GM12874 (cell line): Measurements from ENCODE around the gene TMEM178B.

ENCODE experiments used
- TF ChIP-seq, protein P1 (sequence below): IDR thresholded peaks from 2 replicates; pipeline ENCODE4 v1.5.1; 2011; ENCODE audit warnings: low read depth, mild to moderate bottlenecking, control low read depth, low read length, moderate library complexity; ENCODE audit not compliant: insufficient read depth

Gene TMEM178B

DNA sequence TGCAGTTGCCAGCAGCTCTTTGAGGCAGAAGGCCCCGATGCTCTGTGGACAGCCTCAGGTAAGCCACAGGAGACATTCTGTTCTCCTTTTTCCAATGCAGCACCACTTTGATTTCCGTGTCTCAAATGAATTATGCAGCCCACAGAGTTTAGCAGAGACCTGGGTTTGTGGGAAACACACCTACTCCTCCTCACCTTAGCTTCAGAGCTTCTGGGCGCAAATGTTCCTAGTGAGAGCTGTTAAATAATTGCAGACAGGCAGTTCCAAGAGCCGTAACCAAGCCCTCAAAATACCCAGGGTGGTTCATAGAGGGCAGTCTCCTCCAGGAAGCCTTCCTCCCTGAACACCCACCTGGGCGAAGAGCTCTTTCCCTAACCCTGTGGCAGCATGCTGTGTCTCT is 408.1 kb downstream of the TMEM178B start:
- TF ChIP-seq, protein P1, sequence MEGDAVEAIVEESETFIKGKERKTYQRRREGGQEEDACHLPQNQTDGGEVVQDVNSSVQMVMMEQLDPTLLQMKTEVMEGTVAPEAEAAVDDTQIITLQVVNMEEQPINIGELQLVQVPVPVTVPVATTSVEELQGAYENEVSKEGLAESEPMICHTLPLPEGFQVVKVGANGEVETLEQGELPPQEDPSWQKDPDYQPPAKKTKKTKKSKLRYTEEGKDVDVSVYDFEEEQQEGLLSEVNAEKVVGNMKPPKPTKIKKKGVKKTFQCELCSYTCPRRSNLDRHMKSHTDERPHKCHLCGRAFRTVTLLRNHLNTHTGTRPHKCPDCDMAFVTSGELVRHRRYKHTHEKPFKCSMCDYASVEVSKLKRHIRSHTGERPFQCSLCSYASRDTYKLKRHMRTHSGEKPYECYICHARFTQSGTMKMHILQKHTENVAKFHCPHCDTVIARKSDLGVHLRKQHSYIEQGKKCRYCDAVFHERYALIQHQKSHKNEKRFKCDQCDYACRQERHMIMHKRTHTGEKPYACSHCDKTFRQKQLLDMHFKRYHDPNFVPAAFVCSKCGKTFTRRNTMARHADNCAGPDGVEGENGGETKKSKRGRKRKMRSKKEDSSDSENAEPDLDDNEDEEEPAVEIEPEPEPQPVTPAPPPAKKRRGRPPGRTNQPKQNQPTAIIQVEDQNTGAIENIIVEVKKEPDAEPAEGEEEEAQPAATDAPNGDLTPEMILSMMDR = no peak

DNA sequence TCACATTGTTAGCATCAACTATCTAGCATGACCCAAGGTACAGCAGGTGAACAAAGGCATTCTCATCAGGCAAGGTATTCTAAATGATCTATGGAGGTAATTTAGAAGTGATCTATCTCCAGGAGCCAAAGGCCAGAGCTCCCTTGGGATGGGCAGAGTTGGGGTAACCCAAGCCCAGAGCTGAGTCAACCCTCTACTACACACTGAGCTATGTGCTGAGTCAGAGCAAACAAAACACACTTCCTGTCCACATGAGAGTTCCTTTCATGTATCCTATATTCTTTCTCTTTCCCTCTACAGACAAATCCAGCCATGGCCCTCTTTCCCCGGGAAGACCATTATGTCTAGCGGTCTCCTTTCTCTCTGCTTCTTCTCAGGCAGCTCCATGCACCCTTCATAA is 409.2 kb downstream of the TMEM178B start:
- TF ChIP-seq, protein P1 = no peak

DNA sequence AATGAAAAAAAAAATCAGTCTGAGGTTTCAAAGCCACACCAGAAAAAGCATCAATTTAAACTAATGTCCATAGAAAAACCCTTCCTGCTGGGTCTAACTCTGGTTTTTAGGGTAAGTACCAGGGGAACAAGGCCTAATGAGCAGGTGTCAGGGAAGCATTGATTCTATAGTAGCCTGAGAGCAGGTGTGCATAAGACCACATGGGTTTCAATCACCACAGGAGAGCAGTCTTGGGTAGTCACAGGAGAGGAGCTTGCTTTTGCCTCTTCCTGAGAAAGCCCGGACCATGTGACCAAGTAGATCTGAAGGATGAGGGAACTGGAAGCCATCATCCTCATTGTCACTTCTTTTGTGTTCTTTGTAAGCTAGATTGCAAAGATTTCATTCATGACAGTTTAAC is 411.0 kb downstream of the TMEM178B start:
- TF ChIP-seq, protein P1 = no peak

DNA sequence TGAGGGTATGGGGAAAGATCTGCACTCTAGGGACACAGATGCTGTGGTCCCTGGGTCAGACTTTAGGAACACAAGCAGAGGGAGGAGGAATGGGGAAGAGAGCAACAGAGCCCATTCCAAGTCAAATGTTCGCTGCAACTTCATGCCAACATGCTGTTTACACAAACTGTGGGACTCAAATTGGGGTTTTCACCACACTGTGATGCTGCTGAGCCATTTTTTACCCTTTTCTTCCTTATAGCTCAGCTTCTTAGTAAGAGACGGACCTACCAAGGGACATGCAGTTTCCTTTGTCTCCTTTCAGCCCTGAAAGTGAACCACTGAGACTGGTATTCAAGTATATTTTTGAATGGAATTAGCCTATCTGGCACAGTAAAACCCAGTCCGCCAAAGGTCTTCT is 413.1 kb downstream of the TMEM178B start:
- TF ChIP-seq, protein P1 = no peak

DNA sequence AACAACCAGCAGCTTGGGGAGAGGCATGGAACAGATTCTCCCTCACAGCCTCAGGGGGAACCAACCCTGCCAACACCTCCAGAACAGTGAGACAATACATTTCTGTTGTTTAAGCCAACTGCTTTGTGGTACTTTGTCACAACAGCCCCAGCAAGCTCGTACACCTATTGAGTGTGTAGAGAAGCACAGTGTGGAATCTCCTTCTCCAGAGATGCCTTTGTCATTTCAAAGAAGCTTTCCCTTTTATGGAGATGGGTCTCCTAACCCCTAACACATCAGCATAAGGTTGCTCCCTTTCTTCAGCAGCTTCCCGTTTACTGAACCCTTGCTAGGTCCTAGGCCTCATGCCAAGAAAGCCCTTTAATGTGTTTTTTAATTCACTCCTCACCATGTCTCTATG is 416.6 kb downstream of the TMEM178B start:
- TF ChIP-seq, protein P1 = no peak

DNA sequence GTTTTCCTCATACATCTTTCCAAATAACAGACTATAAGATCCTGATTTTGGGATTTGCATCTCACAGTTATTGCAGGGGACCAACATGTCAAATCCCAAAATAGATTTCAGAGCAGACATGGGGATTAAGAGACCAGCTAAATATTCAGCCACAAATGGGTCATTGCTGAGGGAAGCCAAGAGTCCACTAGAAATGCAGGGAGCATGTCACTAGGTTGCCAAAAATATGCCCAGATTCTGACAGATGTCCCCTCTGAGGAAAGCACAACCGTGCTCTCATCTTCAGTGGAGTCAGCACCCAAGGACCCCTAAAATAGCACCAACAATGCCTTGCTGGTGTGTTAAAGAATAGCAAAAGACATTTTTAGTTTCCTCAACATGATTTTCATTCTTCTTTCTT is 421.2 kb downstream of the TMEM178B start:
- TF ChIP-seq, protein P1 = no peak

DNA sequence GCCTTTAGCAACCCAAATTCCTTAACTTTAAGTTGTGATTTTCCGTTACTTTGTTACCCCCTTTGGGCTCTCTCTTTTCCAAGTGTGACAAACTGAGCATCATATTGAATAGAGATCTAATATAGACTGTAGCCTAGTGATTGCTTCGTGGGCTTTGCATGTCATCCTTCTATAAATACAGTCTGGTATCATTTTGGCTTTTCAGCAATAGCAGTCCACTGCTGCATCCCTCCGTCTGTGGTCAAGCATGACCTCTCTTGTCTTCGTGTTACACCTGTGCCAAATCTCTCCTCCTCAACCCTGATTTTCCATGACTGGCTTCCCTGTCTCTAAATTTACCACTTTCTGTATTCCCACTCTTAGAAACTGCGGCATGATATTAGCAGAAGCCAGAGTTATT is 423.5 kb downstream of the TMEM178B start:
- TF ChIP-seq, protein P1 = no peak

DNA sequence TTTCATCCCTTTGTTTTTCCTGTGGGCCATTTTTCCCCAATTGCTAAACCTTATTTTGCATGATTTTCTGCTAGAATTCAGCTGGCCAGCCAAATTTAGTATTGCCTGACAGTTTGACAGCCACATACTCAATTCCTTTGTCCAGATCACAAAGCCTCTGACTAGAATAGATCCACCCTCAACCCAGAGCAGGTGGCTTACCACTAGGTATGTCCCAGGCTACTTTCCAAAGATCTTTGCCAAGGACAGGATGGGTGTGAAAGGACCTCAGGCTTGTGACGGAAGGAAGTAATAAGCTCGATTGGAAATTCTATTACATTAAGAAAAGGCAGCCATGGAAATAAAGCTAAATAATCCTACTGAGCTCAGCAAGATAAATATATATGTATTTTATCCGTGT is 426.7 kb downstream of the TMEM178B start:
- TF ChIP-seq, protein P1 = no peak
